ENCODE measurements around the gene ARHGEF28.

The ARHGEF28 gene

DNA sequence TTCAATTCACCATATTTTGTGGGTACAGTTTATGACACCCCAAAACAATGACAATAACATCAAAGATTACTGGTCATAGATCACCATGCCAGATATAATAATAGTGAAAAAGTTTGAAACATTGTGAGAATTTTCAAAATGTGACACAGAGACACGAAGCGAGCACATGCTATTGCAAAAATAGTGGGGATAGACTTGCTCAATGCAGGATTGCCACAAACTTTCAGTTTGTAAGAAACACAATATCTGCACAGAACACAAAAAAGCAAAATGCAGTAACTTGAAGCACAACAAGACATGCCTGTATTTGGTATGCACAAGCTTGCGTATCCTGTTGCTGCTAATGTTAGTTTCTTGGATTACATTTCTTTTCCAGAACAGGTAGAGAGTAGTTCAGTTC, 35.8 kb downstream of the ARHGEF28 start:
- H3K4me3 ChIP-seq (ENCODE audit: low read length), result no peak overlapping the region
- TF ChIP-seq ZNF274 (IDR thresholded peaks at IDR 0.05; ENCODE audit: low read depth, low read length), result no peak

DNA sequence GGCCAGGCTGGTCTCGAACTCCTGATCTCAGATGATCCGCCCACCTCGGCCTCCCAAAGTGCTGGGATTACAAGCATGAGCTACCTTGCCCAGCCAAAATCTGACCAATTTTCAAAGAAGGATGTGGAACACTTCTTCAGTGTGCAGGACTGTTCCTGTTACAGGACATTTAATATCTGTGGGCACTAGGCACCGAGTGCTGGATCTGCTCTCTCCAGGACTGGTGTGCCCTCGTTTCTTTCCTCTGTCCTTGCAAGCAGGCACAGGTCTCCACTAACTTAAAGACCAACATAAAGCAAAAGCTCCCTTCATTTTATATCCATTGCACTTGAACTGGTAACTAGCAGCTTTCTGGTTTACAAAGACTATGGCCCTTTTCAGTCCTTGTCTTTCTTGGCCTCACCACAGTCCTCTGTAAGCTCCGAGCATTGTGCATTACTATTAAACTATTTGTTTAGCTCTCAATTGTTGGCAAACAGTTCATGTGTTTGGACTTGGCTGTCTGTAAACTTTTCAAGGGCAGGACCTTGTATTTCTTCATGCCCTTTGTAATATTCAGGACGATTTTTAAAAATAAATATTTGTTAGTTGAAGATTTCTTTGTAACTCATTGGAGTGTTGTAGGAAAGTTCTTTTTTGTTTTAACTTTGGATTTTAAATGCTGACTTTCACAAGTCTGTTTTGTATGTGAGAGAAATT, 37.3 kb downstream of the ARHGEF28 start:
- no peak for TF ChIP-seq ZNF274 (IDR thresholded peaks at IDR 0.05; ENCODE audit: low read depth, low read length)
- H3K4me3 ChIP-seq (ENCODE audit: low read length), result no peak overlapping the region

DNA sequence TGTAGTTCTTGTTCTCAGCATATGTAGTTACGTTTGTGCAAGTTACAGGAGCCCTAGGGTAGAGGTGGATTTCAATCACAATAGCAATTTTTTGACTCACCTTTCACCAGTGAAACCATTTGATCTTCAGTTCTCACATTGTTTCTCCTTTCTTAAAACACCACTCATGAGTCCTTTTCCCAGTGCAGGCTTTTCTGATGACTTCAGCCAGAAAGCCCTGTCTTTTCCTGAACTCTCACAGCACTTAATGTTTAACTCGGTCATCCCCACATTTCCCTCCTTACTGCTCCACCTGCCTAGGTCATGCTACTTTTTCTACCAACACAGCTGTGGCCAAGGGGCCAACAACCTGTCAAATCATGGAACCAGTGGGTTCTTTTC, 37.9 kb downstream of the ARHGEF28 start:
- no peak for TF ChIP-seq ZNF274 (IDR thresholded peaks at IDR 0.05; ENCODE audit: low read depth, low read length)
- no peak overlapping the region for H3K4me3 ChIP-seq (ENCODE audit: low read length)

DNA sequence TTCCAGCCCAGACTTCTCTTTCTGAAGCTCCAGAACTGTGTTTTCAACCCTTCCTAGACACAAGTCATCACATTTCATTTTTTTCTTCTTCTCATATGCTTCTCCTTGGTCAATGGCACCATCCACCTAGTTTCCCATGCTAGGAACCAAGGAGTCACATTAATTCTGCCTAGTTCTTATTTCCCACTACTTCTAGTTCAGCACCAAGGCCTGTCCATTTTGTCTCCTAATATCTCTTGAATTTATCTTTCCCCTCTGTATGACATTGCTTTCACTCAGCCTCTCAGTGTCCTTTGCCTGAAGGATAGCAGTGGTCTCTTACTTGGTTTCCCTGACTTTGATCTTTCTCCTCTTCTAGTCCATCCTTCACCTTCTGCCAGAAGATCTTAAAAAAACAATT, 38.8 kb downstream of the ARHGEF28 start:
- no peak overlapping the region for H3K4me3 ChIP-seq (ENCODE audit: low read length)
- TF ChIP-seq ZNF274 (IDR thresholded peaks at IDR 0.05; ENCODE audit: low read depth, low read length), result no peak

DNA sequence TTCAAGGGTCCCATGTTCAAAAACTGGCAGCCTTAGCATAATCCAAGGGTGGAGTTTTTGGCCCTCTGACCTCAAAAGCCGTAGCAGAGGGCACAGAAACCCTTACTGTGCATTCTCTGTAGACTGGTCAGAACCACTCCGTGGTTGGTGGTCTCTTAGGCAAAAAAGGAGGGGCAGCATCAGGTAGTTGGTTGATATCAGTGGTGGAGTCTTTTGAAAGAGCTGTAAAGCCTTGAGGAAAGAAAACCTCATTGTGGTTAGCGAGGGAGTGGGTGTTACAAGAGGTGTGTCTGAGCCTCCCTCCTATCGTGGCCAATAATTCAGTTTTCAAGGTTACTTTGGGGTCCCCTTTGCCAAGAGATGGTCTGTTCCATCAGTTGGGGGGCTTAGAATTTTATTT, 40.9 kb downstream of the ARHGEF28 start:
- no peak overlapping the region for H3K4me3 ChIP-seq (ENCODE audit: low read length)
- TF ChIP-seq ZNF274 (IDR thresholded peaks at IDR 0.05; ENCODE audit: low read depth, low read length), result no peak

DNA sequence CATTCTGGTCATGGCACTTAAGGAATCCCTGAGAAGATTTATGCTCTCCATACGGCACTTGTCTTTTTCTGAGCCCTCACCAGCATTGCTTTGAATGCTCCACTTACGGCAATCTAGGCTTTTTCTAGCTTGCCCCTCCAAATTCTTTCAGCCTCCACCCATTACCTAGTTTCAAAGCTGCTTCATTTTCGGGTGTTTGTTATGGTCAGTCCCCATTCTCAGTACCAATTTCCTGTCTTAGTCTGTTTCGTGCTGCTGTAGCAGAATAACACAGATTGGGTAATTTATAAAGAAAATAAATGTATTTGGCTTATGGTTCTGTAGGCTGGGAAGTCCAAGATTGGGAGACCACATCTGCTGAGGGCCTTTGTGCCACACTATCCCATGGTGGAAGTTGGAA, 42.0 kb downstream of the ARHGEF28 start:
- H3K4me3 ChIP-seq (ENCODE audit: low read length), result no peak overlapping the region
- no peak for TF ChIP-seq ZNF274 (IDR thresholded peaks at IDR 0.05; ENCODE audit: low read depth, low read length)

DNA sequence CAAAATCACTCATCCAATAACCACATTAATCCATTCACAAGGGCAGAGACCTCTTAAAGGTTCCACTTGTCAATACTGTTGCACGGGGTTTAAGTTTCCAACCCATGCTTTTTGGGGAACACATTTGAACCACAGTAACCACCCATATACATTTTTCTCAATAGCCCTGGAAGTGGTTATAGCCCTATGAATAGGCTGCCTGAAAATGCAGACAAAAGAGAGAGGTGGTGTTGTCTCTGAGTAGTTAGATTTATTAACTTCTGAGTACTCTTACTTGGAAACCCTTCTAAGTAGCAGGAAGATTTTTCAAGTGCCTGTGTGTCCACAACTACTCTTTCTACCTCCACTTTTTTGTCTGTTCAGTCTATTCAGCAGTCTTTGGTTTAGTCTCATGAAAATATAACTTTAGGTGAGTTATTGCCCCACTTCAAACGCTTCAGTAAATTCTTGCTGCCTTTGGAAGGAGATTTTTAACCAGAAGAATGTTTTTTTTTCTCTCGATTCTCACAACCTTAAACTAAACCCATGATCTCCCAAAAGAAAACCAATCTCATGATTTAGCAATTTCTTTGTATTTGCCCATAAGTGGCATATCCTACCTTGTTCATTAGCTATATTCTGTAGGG, 42.6 kb downstream of the ARHGEF28 start:
- no peak overlapping the region for H3K4me3 ChIP-seq (ENCODE audit: low read length)
- no peak for TF ChIP-seq ZNF274 (IDR thresholded peaks at IDR 0.05; ENCODE audit: low read depth, low read length)

DNA sequence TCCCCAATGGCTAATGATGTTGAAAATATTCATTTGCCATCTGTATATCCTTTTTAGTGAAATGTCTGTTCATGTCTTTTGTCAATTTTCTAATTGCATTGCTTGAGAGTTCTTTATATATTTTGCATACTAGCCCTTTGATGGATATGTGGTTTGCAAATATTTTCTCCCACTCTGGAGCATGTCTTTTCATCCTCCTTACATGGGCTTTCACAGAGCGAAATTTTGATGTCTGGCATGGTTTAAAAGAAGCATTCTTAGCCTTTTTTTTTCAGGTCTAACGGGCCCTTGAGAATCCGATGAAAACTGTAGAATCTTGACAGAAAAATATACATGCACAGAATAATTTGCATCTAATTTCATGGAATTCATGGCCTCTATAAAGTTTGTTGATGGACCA, 44.7 kb downstream of the ARHGEF28 start:
- no peak overlapping the region for H3K4me3 ChIP-seq (ENCODE audit: low read length)
- TF ChIP-seq ZNF274 (IDR thresholded peaks at IDR 0.05; ENCODE audit: low read depth, low read length), result no peak

DNA sequence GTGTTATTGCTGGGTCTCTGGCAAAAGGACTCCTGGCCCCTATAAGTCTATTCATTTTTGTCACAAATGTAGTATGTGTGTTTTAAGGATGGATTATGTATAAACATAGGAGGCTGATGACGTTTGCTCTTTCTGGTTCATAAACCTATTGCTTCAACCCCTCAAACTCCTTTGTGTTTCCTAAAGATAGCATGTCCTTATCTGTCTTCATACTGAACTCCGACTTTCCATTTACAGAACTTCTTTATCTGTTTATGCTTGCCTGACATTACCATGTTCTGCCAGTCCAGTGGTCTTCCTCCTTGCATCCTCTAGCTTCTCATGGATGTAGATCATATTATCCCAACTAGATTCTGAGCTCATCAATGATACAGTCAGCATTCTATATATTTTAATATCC, 46.1 kb downstream of the ARHGEF28 start:
- no peak overlapping the region for H3K4me3 ChIP-seq (ENCODE audit: low read length)
- no peak for TF ChIP-seq ZNF274 (IDR thresholded peaks at IDR 0.05; ENCODE audit: low read depth, low read length)

DNA sequence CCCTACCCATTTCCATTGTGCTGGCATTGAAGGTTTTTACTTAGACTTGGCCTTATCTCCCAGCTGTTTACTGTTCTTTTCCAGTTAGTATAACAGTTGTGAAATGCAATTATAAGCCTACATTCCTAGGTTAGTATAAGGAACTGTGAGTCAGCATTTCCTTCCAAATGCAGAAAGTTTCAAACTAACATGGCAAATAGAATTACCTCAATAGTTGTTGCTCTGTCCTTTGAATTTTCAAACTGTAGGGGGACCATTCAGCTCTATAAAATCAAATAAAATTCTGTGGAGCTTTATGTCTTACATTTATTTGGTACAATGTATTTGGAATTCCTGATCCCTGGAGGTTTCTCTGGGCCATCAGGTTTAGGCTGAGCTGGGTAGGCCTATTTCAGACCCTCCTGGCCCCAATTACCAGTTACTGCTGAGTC, 47.2 kb downstream of the ARHGEF28 start:
- TF ChIP-seq ZNF274 (IDR thresholded peaks at IDR 0.05; ENCODE audit: low read depth, low read length), result no peak
- no peak overlapping the region for H3K4me3 ChIP-seq (ENCODE audit: low read length)

DNA sequence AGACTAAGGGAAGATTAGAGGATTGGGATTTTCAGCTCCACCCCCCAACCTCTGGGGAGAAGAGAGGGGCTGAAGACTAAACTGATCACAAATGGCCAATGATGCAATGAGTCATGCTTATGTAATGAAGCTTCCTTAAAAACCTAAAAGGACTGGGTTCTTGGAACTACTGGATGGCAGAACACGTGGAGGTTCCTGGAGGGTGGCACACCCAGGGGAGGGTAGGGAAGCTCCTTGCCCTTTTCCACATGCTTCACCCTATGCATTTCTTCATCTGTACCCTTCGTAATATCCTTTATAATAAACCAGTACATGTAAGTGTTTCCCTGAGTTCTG, 48.6 kb downstream of the ARHGEF28 start:
- TF ChIP-seq ZNF274 (IDR thresholded peaks at IDR 0.05; ENCODE audit: low read depth, low read length), result no peak
- H3K4me3 ChIP-seq (ENCODE audit: low read length), result no peak overlapping the region

DNA sequence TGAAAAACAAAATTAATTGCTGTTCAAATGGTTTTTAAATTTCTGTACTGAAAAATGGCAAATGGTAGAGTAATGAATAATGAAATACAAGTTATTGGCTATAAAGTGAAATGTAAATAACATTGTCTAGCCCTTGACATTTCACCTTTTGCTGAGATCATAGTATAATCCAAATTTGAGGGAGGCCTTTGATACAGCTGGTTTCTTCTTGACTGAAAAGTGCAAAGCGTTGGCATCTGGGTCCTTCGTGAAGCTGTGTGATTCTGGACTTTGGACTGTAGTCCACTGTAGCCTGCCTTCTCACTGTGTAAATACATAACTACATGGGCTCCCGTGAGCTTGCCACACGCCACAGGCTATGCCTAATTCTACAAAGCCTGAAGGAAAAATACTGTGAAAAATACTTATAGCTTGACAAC, 52.3 kb downstream of the ARHGEF28 start:
- no peak for TF ChIP-seq ZNF274 (IDR thresholded peaks at IDR 0.05; ENCODE audit: low read depth, low read length)
- no peak overlapping the region for H3K4me3 ChIP-seq (ENCODE audit: low read length)

DNA sequence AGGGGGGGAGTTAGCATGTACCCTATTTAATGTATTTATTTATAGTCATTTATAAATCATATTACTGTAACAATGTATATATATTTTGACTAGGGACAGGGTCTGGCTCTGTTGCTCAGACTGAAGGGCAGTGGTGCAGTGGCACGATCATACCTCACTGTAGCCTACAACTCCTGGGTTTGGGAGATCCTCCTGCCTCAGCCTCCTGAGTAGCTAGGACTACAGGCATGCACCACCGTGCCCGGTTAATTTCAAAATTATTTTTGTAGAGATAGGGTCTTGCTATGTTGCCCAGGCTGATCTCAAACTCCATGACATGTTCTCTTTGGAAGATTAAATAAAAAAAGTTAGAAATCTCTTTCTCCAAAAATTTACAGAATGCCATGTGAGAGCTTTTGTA, 52.8 kb downstream of the ARHGEF28 start:
- TF ChIP-seq ZNF274 (IDR thresholded peaks at IDR 0.05; ENCODE audit: low read depth, low read length), result no peak
- no peak overlapping the region for H3K4me3 ChIP-seq (ENCODE audit: low read length)

DNA sequence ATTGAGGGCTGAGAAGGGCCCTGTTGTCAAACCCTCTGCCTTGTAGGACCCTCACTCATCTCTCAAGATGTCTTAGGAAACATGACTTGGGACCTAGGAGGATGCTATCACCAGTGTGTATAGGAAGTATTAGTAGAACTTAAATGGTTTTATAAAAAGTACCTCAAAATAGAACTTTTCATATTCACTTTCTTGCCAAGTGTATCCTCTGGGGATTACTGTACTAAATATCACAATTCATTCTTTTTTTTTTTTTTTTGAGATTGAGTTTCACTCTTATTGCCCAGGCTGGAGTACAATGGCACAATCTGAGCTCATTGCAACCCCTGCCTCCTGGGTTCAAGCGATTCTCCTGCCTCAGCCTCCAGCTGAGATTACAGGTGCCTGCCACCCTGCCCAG, 56.2 kb downstream of the ARHGEF28 start:
- no peak for TF ChIP-seq ZNF274 (IDR thresholded peaks at IDR 0.05; ENCODE audit: low read depth, low read length)
- no peak overlapping the region for H3K4me3 ChIP-seq (ENCODE audit: low read length)

DNA sequence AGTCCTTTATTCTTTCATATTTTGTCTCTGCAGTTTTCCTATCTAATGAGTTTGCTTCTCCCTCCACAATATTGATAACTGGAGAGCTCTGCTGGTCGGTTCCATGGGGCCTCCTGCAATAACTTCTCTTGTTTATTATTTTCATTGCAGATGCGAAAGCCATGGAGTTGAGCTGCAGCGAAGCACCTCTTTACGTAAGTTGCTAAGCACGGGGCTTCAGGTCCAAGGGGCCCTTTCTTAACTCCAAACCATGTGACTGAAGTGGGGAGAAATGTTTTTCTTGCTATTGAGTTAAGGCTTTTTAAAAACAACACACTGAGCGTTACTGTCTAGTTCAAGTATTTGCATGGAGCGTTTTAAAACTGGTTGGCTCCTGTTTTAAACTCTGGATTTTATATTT, 58.7 kb downstream of the ARHGEF28 start:
- no peak overlapping the region for H3K4me3 ChIP-seq (ENCODE audit: low read length)
- TF ChIP-seq ZNF274 (IDR thresholded peaks at IDR 0.05; ENCODE audit: low read depth, low read length), result no peak

DNA sequence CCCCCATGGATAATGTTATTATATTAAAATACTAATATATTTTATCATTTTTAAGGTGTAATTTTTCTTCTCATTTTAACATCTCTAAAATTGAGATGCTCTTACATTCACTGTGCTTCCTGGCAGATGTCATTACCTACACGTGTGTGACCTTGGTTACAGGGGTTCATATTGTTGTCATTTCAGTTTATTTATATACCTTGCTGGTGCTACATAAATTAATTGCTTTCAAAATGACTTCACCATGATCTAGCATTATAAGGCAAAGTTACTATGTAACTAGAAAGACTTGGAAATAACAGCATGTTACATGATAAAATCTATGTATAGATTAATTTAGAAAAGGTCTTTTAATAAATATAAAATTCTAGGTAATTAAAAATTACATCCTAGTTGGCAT, 60.9 kb downstream of the ARHGEF28 start:
- TF ChIP-seq ZNF274 (IDR thresholded peaks at IDR 0.05; ENCODE audit: low read depth, low read length), result no peak

More for the DNA sequence above, 60.9 kb downstream of the ARHGEF28 start:
- H3K4me3 ChIP-seq (ENCODE audit: low read length), result no peak overlapping the region

All from GM08714 (cell line).